Endothelial cell of umbilical vein (primary cell): Measurements from ENCODE around the gene CDCP1.

Experiments used
- EZH2 ChIP-seq: IDR thresholded peaks from 2 replicates; pipeline ENCODE4 v1.6.1; 2012; ENCODE audit warnings: borderline replicate concordance, low read depth, mild to moderate bottlenecking, moderate library complexity, low read length, inconsistent platforms; ENCODE audit not compliant: severe bottlenecking
- FOS ChIP-seq: IDR thresholded peaks from 2 replicates; pipeline ENCODE4 v1.6.1; 2011; ENCODE audit warnings: mild to moderate bottlenecking, low read length, moderate library complexity, borderline replicate concordance; ENCODE audit not compliant: insufficient read depth
- POLR2A ChIP-seq: IDR thresholded peaks from 2 replicates; pipeline ENCODE4 v1.6.1; 2012; ENCODE audit warnings: low read depth, mild to moderate bottlenecking, control low read depth, low read length
- POLR2AphosphoS5 ChIP-seq: IDR thresholded peaks from 2 replicates; pipeline ENCODE4 v1.6.1; 2012; ENCODE audit warnings: low read depth, mild to moderate bottlenecking, control low read depth, low read length, moderate library complexity; ENCODE audit not compliant: insufficient read depth

DNA sequence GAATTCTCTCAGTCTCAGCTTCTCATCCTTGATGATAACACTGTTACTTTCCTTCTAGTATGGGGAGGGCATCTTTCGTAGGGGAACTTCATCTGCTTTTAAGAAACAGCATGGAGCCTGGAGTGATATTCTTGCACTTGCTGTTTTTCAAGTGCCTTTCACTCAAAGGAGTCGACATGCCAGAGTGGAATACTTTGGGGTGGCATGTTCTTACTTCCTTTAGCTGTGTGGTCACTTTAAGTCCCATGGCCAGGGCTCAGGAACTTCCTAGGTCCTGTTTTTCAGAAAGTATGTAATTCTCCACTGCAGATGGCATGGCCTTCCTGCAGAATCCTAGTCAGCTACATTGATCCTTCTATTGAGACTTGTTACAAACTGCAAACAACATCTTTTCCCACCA is 28.1 kb upstream of the CDCP1 start:
- TF ChIP-seq POLR2A (no peak), FOS (no peak), POLR2AphosphoS5 (no peak), EZH2 (no peak)
